H1 (cell line): Measurements from ENCODE around the gene RERE.

ENCODE experiments used
- CTCF ChIP-seq, 3 experiments: IDR thresholded peaks; 1 replicate in 2 of 3; 2 replicates in 1 of 3; pipeline versions ENCODE4 v1.5.1 to v1.6.1; 2011; ENCODE audit warnings: low read length in 3 of 3, mild to moderate bottlenecking in 3 of 3, inconsistent platforms in 2 of 3, low read depth in 1 of 3, moderate library complexity in 1 of 3; ENCODE audit not compliant: insufficient read depth in 1 of 3; ENCODE audit errors: control extremely low read depth in 1 of 3
- EZH2 ChIP-seq: fragments of 200-600 bp; sonication (generic); IDR thresholded peaks from 2 replicates; pipeline ENCODE4 v1.7.1; 2012; ENCODE audit warnings: low read depth, mild to moderate bottlenecking, moderate library complexity, low read length, inconsistent platforms; ENCODE audit not compliant: severe bottlenecking
- JUN ChIP-seq: IDR thresholded peaks from 2 replicates; pipeline ENCODE4 v1.6.1; 2011; ENCODE audit warnings: low read depth, mild to moderate bottlenecking, improper control_type of control experiment, low read length
- POLR2AphosphoS5 ChIP-seq: IDR thresholded peaks from 2 replicates; pipeline ENCODE4 v1.6.1; 2011; ENCODE audit warnings: low read depth, low read length
- RAD21 ChIP-seq, 2 experiments: IDR thresholded peaks in 1 of 2; conservative IDR thresholded peaks in 1 of 2; 2 replicates each; pipeline ENCODE4 v1.6.1; 2011; ENCODE audit warnings: low read depth in 2 of 2, low read length in 2 of 2, improper control_type of control experiment in 1 of 2, inconsistent platforms in 1 of 2, mild to moderate bottlenecking in 1 of 2, moderate library complexity in 1 of 2
- SP2 ChIP-seq: IDR thresholded peaks from 2 replicates; pipeline ENCODE4 v1.6.1; 2012; ENCODE audit warnings: mild to moderate bottlenecking, low read length, inconsistent platforms
- SP4 ChIP-seq: IDR thresholded peaks from 2 replicates; pipeline ENCODE4 v1.6.1; 2012; ENCODE audit warnings: low read length, inconsistent platforms

- TF ChIP-seq EZH2 (no peak), CTCF (IDR thresholded peaks at IDR 0.05; ENCODE audit: control extremely low read depth in 1 of 3, insufficient read depth in 1 of 3, low read depth in 1 of 3, low read length in 3 of 3) (no peak), RAD21 (IDR thresholded peaks at IDR 0.05 in 1 of 2, conservative IDR thresholded peaks at IDR 0.05 in 1 of 2; ENCODE audit: low read depth in 2 of 2, low read length in 2 of 2) (no peak), POLR2AphosphoS5 (no peak), SP4 (no peak), JUN (no peak), SP2 (no peak)
Observed at GRCh38 chr1:8503842-8504241, 313.6 kb downstream of the RERE start.
